Activated T-helper 1 cell treated with anti-CD3 and anti-CD28 coated beads, Interleukin-12 subunit alpha, Interleukin-12 subunit beta, Interleukin-2, Interleukin-4 antibody, amounts not matched to agents 30 ng/mL and 10 ng/mL and 1 ng/mL, durations not matched to agents 14 hours and 24 hours and 36 hours (primary cell): ENCODE data around the gene SPEG. TPM values are rescaled to one million over a fixed set of nuclear protein-coding genes. Genes with fewer than 3 reads are reported as not detected.

Source experiments
- DNase-seq: peaks from one replicate; pipeline ENCODE4 v3.0.0; 2021; ENCODE audit warnings: low spot score
- H3K27ac Mint-ChIP-seq: one replicate; pipeline ENCODE4 v1.8.0; 2021; ENCODE audit warnings: mild to moderate bottlenecking, mixed read lengths
- H3K27me3 Mint-ChIP-seq: one replicate; pipeline ENCODE4 v1.8.0; 2022; ENCODE audit warnings: mild to moderate bottlenecking, moderate library complexity, mixed read lengths; ENCODE audit not compliant: insufficient read depth
- H3K36me3 Mint-ChIP-seq: one replicate; pipeline ENCODE4 v1.8.0; 2021; ENCODE audit warnings: low read depth, mixed read lengths
- H3K4me1 Mint-ChIP-seq: one replicate; pipeline ENCODE4 v1.8.0; 2021; ENCODE audit warnings: low read depth, mixed read lengths
- H3K4me3 Mint-ChIP-seq: one replicate; pipeline ENCODE4 v1.8.0; 2021; ENCODE audit warnings: mild to moderate bottlenecking, moderate library complexity, mixed read lengths
- H3K9me3 Mint-ChIP-seq: one replicate; pipeline ENCODE4 v1.8.0; 2021; ENCODE audit warnings: mixed read lengths
- intact Hi-C: fragments of 100-400 bp; cut with micrococcal nuclease; formaldehyde crosslinking; loops from one replicate; pipeline ENCODE4 v1.15.1; 2024
- total RNA-seq: library from RNA; stranded (reverse); gene quantifications from 2 replicates; pipeline ENCODE4 v1.2.3, GENCODE V29; 2022

SPEG gene
- total RNA-seq, 1 donor from 2014 or later = 0.13 TPM

DNA sequence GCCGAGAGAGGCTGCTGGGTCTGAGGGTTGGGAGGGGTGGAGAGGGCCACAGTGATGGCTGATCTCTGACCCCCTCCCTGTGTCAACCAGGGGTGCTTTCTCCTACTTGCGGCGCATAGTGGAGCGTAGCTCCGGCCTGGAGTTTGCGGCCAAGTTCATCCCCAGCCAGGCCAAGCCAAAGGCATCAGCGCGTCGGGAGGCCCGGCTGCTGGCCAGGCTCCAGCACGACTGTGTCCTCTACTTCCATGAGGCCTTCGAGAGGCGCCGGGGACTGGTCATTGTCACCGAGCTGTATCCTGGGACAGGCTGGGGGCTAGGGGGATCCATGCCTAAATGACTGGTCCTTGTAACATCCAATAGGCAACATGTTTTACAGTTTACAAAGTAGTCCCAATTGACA lies 43.2 kb downstream of the SPEG start:
- DNase-seq = no peak
- intact Hi-C loops = no loop called here
- H3K9me3 Mint-ChIP-seq = no peaks in the 10 kb centered on the region
- H3K4me1 Mint-ChIP-seq = no peaks in the 10 kb centered on the region
- H3K27me3 Mint-ChIP-seq = peaks cover 20% of the 10 kb centered on the region
- H3K27ac Mint-ChIP-seq = no peak overlapping the region
- H3K4me3 Mint-ChIP-seq = no peak overlapping the region
- no peaks in the 10 kb centered on the region for H3K36me3 Mint-ChIP-seq

DNA sequence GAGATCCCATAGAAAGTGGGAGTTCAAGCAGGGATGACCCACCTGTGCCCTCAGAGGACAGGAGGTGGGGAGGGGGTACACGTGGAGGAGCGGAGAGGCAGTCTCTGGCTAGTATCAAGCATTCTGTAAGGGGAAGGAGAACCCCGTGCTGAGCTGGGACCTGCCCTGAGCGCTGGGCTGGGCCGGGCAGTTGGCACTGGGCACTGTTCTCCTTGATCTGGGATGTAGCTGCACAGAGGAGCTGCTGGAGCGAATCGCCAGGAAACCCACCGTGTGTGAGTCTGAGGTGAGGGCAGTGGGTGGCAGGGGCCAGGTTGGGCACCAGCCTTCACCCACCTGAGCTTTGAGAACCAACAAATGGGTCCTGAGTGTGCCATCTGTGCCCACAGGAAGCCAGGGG lies 44.3 kb downstream of the SPEG start:
- Mint-ChIP-seq H3K4me3 (no peak overlapping the region), H3K27me3 (peaks cover 22% of the 10 kb centered on the region), H3K4me1 (no peaks in the 10 kb centered on the region), H3K27ac (no peak overlapping the region), H3K9me3 (no peaks in the 10 kb centered on the region), H3K36me3 (no peaks in the 10 kb centered on the region)
- intact Hi-C loops = no loop called here
- DNase-seq = no peak

DNA sequence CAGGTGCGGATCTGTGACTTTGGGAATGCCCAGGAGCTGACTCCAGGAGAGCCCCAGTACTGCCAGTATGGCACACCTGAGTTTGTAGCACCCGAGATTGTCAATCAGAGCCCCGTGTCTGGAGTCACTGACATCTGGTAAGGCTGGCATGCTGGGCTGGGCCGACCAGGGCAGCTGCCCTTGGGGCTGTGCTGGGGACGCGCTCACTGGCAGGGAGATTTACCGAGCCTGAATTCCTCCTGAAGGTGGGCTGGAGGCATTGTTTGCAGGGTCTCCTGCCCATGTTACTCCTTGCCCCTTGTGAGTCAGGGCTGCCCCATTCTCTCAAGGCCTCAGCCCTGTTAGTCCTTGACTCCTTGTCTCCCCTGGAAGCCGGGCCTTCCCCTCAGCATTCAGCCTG lies 45.4 kb downstream of the SPEG start:
- no peak for DNase-seq
- no peaks in the 10 kb centered on the region for H3K36me3 Mint-ChIP-seq
- H3K27me3 Mint-ChIP-seq = peaks cover 26% of the 10 kb centered on the region
- intact Hi-C loops = no loop called here
- no peaks in the 10 kb centered on the region for H3K4me1 Mint-ChIP-seq
- H3K9me3 Mint-ChIP-seq = no peaks in the 10 kb centered on the region
- H3K4me3 Mint-ChIP-seq = no peak overlapping the region
- no peak overlapping the region for H3K27ac Mint-ChIP-seq

DNA sequence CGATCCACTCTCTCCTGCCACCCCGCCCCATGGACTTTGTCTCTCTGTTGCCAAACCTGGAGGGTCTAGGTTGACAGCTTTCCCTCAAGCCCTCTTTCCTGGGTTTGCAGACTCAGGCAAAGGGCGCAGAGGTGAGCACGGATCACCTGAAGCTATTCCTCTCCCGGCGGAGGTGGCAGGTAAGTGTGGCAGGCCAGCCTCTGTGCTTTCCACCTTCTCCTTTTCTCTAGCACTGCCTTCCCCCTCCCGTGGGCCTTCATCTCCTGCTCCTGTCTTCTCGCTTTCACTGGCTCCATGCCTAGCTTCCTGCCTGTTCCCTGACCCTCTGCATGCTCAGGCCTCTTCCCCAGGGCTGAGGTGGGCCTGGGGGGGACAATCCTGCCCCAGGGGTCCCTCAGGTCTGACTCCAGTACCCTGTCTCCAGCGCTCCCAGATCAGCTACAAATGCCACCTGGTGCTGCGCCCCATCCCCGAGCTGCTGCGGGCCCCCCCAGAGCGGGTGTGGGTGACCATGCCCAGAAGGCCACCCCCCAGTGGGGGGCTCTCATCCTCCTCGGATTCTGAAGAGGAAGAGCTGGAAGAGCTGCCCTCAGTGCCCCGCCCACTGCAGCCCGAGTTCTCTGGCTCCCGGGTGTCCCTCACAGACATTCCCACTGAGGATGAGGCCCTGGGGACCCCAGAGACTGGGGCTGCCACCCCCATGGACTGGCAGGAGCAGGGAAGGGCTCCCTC lies 48.2 kb downstream of the SPEG start:
- H3K27me3 Mint-ChIP-seq = peaks cover 47% of the 10 kb centered on the region
- intact Hi-C loops = no loop called here
- no peak overlapping the region for H3K4me3 Mint-ChIP-seq
- no peaks in the 10 kb centered on the region for H3K9me3 Mint-ChIP-seq
- no peaks in the 10 kb centered on the region for H3K4me1 Mint-ChIP-seq
- no peaks in the 10 kb centered on the region for H3K36me3 Mint-ChIP-seq
- no peak overlapping the region for H3K27ac Mint-ChIP-seq
- DNase-seq = no peak

DNA sequence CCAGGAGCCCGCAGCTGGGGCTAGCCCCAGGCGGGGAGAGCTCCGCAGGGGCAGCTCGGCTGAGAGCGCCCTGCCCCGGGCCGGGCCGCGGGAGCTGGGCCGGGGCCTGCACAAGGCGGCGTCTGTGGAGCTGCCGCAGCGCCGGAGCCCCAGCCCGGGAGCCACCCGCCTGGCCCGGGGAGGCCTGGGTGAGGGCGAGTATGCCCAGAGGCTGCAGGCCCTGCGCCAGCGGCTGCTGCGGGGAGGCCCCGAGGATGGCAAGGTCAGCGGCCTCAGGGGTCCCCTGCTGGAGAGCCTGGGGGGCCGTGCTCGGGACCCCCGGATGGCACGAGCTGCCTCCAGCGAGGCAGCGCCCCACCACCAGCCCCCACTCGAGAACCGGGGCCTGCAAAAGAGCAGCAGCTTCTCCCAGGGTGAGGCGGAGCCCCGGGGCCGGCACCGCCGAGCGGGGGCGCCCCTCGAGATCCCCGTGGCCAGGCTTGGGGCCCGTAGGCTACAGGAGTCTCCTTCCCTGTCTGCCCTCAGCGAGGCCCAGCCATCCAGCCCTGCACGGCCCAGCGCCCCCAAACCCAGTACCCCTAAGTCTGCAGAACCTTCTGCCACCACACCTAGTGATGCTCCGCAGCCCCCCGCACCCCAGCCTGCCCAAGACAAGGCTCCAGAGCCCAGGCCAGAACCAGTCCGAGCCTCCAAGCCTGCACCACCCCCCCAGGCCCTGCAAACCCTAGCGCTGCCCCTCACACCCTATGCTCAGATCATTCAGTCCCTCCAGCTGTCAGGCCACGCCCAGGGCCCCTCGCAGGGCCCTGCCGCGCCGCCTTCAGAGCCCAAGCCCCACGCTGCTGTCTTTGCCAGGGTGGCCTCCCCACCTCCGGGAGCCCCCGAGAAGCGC lies 49.1 kb downstream of the SPEG start:
- H3K27me3 Mint-ChIP-seq = peaks cover 44% of the 10 kb centered on the region
- intact Hi-C loops = no loop called here
- H3K4me1 Mint-ChIP-seq = no peaks in the 10 kb centered on the region
- no peak overlapping the region for H3K4me3 Mint-ChIP-seq
- H3K36me3 Mint-ChIP-seq = no peaks in the 10 kb centered on the region
- no peaks in the 10 kb centered on the region for H3K9me3 Mint-ChIP-seq
- no peak for DNase-seq
- no peak overlapping the region for H3K27ac Mint-ChIP-seq

DNA sequence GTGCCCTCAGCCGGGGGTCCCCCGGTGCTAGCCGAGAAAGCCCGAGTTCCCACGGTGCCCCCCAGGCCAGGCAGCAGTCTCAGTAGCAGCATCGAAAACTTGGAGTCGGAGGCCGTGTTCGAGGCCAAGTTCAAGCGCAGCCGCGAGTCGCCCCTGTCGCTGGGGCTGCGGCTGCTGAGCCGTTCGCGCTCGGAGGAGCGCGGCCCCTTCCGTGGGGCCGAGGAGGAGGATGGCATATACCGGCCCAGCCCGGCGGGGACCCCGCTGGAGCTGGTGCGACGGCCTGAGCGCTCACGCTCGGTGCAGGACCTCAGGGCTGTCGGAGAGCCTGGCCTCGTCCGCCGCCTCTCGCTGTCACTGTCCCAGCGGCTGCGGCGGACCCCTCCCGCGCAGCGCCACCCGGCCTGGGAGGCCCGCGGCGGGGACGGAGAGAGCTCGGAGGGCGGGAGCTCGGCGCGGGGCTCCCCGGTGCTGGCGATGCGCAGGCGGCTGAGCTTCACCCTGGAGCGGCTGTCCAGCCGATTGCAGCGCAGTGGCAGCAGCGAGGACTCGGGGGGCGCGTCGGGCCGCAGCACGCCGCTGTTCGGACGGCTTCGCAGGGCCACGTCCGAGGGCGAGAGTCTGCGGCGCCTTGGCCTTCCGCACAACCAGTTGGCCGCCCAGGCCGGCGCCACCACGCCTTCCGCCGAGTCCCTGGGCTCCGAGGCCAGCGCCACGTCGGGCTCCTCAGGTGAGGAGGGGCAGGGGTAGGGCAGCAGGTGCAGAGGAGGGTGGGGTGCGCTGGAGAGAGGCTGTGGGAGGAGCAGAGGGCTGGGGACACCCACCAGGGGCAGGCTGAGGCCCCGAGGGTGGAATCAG lies 49.9 kb downstream of the SPEG start:
- intact Hi-C loops = no loop called here

DNA sequence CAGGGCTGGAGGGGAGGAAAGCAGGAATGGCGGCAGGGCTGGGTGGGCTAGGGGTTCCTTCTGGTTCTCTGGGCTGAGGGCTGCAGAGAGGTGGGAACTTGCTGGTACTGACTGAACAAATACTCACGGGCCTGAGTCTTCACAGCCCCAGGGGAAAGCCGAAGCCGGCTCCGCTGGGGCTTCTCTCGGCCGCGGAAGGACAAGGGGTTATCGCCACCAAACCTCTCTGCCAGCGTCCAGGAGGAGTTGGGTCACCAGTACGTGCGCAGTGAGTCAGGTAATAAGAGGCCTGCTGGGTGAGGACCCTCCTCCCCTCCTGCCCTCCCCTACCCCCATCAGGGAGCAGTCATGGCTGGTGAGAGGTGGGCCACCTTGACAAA lies 50.5 kb downstream of the SPEG start:
- Mint-ChIP-seq H3K4me1 (no peaks in the 10 kb centered on the region), H3K36me3 (no peaks in the 10 kb centered on the region), H3K27ac (no peak overlapping the region), H3K4me3 (no peak overlapping the region), H3K27me3 (peaks cover 44% of the 10 kb centered on the region), H3K9me3 (no peaks in the 10 kb centered on the region)
- DNase-seq = no peak
- intact Hi-C loops = no loop called here

More for the DNA sequence above, 49.9 kb downstream of the SPEG start:
- Mint-ChIP-seq H3K9me3 (no peaks in the 10 kb centered on the region), H3K4me3 (no peak overlapping the region), H3K27ac (no peak overlapping the region), H3K27me3 (peaks cover 44% of the 10 kb centered on the region), H3K36me3 (no peaks in the 10 kb centered on the region), H3K4me1 (no peaks in the 10 kb centered on the region)
- no peak for DNase-seq

DNA sequence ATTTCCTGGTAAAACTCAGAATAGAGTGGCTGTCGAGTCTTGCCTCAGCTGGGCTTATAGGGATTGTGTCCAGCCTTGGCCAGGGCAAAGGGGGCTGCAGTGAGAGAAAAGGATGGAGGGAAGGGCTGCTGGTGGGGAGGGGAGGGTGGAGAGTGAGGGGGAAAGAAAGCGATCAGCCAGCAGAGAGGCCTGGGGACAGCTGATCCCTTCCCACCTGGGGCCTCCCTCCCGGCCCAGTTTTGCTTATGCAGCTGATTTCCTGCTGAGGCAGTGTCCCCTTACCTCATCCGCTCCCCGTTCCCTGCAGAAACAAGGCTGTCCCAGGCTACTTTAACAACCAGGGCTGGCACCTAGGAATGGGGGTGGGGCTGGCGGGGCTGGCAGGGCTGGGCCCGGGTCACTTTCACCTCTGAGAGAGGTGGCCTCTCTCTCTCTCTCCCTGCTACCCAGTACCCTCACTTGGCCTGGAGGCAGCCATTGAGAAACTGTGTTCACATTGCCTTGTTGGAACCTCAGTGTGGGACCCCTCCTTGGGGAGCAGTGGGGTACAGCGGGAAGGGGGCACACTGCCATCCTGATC lies 51.8 kb downstream of the SPEG start:
- Mint-ChIP-seq H3K9me3 (no peaks in the 10 kb centered on the region), H3K4me3 (no peak overlapping the region), H3K36me3 (no peaks in the 10 kb centered on the region), H3K27me3 (peaks cover 40% of the 10 kb centered on the region), H3K4me1 (no peaks in the 10 kb centered on the region), H3K27ac (no peak overlapping the region)
- intact Hi-C loops = no loop called here
- DNase-seq = no peak

DNA sequence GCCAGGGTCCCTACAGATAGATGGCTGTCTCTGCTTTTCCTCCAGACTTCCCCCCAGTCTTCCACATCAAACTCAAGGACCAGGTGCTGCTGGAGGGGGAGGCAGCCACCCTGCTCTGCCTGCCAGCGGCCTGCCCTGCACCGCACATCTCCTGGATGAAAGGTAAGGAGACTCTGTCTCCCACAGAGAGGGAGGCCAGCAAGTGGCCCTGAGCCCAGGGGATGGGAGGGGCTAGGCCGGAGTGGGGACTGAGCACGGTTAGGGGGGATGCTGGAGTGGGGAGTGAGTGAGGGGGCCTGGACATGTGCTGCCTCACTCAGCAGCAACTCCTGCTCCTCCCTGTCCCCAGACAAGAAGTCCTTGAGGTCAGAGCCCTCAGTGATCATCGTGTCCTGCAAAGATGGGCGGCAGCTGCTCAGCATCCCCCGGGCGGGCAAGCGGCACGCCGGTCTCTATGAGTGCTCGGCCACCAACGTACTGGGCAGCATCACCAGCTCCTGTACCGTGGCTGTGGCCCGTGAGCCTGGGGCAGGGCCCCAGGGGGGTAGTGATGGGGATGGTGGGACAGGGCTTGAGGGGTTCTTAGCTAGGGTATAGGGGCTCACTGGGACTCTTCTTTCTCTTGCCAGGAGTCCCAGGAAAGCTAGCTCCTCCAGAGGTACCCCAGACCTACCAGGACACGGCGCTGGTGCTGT lies 53.7 kb downstream of the SPEG start:
- DNase-seq = no peak
- H3K4me3 Mint-ChIP-seq = no peak overlapping the region
- H3K27me3 Mint-ChIP-seq = peaks cover 35% of the 10 kb centered on the region
- no peaks in the 10 kb centered on the region for H3K4me1 Mint-ChIP-seq
- H3K36me3 Mint-ChIP-seq = no peaks in the 10 kb centered on the region
- no peaks in the 10 kb centered on the region for H3K9me3 Mint-ChIP-seq
- no peak overlapping the region for H3K27ac Mint-ChIP-seq
- intact Hi-C loops = no loop called here

DNA sequence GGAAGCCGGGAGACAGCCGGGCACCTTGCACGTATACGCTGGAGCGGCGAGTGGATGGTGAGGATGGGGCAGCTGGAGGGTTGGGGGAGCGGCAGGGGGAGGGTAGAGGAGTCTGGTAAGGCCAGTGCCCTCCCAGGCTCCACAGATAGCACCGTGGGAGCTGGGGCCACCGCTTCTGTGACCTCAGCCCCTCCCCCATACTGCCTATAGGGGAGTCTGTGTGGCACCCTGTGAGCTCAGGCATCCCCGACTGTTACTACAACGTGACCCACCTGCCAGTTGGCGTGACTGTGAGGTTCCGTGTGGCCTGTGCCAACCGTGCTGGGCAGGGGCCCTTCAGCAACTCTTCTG lies 54.2 kb downstream of the SPEG start:
- no peak for DNase-seq
- H3K9me3 Mint-ChIP-seq = no peaks in the 10 kb centered on the region
- no peaks in the 10 kb centered on the region for H3K36me3 Mint-ChIP-seq
- no peak overlapping the region for H3K27ac Mint-ChIP-seq
- intact Hi-C loops = no loop called here
- no peak overlapping the region for H3K4me3 Mint-ChIP-seq
- no peaks in the 10 kb centered on the region for H3K4me1 Mint-ChIP-seq
- H3K27me3 Mint-ChIP-seq = peaks cover 39% of the 10 kb centered on the region

DNA sequence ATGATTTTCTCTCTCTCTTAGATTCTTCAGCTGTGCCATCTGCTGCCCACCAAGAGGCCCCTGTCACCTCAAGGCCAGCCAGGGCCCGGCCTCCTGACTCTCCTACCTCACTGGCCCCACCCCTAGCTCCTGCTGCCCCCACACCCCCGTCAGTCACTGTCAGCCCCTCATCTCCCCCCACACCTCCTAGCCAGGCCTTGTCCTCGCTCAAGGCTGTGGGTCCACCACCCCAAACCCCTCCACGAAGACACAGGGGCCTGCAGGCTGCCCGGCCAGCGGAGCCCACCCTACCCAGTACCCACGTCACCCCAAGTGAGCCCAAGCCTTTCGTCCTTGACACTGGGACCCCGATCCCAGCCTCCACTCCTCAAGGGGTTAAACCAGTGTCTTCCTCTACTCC lies 54.7 kb downstream of the SPEG start:
- DNase-seq = no peak
- intact Hi-C loops = no loop called here
- H3K9me3 Mint-ChIP-seq = no peaks in the 10 kb centered on the region
- H3K4me3 Mint-ChIP-seq = no peak overlapping the region
- no peaks in the 10 kb centered on the region for H3K36me3 Mint-ChIP-seq
- H3K27ac Mint-ChIP-seq = no peak overlapping the region
- peaks cover 39% of the 10 kb centered on the region for H3K27me3 Mint-ChIP-seq
- H3K4me1 Mint-ChIP-seq = no peaks in the 10 kb centered on the region

DNA sequence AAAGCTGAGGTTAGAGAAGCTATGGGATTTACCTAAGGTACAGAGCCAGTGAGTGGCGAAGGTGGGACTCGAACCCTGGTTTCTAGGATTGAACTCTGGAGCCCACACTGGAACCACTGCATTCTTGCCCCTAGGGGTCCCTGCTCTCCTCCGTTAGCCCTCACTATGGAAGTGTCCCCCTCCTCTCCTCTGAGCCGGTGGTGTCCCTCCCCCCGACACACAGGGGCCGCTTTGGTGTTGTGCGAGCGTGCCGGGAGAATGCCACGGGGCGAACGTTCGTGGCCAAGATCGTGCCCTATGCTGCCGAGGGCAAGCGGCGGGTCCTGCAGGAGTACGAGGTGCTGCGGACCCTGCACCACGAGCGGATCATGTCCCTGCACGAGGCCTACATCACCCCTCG lies 55.5 kb downstream of the SPEG start:
- no peak overlapping the region for H3K4me3 Mint-ChIP-seq
- peaks cover 43% of the 10 kb centered on the region for H3K27me3 Mint-ChIP-seq
- H3K9me3 Mint-ChIP-seq = no peaks in the 10 kb centered on the region
- no peaks in the 10 kb centered on the region for H3K36me3 Mint-ChIP-seq
- no peak overlapping the region for H3K27ac Mint-ChIP-seq
- H3K4me1 Mint-ChIP-seq = no peaks in the 10 kb centered on the region
- DNase-seq = no peak
- intact Hi-C loops = no loop called here
